Prostate gland (tissue), 2 donors: ENCODE results near the gene CDK5RAP2.

Source experiments
- POLR2AphosphoS5 ChIP-seq: sonication (generic); formaldehyde crosslinking; IDR thresholded peaks from one replicate; pipeline ENCODE4 v1.6.1; 2017; ENCODE audit warnings: antibody characterized with exemption
- TF ChIP-seq, protein P1 (sequence below), 4 experiments: fragments of 200-600 bp in 2 of 4; fragments of 450-650 bp in 2 of 4; sonication (generic) in 2 of 4; IDR thresholded peaks; 1 replicate in 3 of 4; 2 replicates in 1 of 4; pipeline ENCODE4 v1.5.1; 2016 to 2019; ENCODE audit warnings: antibody characterized with exemption in 4 of 4, mild to moderate bottlenecking in 2 of 4, moderate library complexity in 2 of 4

DNA sequence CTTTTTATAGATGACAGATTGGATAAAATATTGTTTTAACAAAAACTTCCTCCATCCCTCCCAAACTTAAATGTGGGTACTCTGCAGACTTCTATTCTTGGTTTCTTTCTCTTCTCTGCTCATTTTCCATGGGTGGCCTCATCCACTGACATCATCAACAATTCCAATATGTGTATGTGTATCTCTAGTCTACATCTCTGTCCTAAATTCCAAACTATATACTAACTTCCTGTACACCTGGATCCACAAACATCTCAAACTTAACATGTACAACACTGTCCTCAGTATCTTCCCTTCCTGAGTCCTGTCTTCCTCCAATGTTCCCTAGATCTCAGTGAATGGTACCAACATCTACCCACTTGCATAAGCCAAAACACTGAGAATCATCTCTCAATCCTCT, 28.5 kb upstream of the CDK5RAP2 start:
- TF ChIP-seq, protein P1, sequence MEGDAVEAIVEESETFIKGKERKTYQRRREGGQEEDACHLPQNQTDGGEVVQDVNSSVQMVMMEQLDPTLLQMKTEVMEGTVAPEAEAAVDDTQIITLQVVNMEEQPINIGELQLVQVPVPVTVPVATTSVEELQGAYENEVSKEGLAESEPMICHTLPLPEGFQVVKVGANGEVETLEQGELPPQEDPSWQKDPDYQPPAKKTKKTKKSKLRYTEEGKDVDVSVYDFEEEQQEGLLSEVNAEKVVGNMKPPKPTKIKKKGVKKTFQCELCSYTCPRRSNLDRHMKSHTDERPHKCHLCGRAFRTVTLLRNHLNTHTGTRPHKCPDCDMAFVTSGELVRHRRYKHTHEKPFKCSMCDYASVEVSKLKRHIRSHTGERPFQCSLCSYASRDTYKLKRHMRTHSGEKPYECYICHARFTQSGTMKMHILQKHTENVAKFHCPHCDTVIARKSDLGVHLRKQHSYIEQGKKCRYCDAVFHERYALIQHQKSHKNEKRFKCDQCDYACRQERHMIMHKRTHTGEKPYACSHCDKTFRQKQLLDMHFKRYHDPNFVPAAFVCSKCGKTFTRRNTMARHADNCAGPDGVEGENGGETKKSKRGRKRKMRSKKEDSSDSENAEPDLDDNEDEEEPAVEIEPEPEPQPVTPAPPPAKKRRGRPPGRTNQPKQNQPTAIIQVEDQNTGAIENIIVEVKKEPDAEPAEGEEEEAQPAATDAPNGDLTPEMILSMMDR (IDR thresholded peaks at IDR 0.05) = no peak
- TF ChIP-seq POLR2AphosphoS5 = no peak
